Measurements from ENCODE around the gene IPO8.

GRCh38 chr12:30630979-30631285, 64.7 kb downstream of the IPO8 start:
- no peak for TF ChIP-seq CTCF (IDR thresholded peaks at IDR 0.05)
- TF ChIP-seq POLR2A (IDR thresholded peaks at IDR 0.05): no peak
- TF ChIP-seq EP300 (IDR thresholded peaks at IDR 0.05): no peak
- no peak for TF ChIP-seq POLR2AphosphoS5 (IDR thresholded peaks at IDR 0.05)

Data from stomach (tissue), 4 donors.